Naive thymus-derived CD4-positive, alpha-beta T cell (primary cell): ENCODE data around the gene LRRC3C. TPM values are rescaled to one million over a fixed set of nuclear protein-coding genes. Genes with fewer than 3 reads are reported as not detected.

ENCODE experiments used
- ATAC-seq: fragments of 150-1000 bp; cut with Tn5 transposase; 2 replicates; pipeline ENCODE4 v1.10.0; 2021; ENCODE audit warnings: mild to moderate bottlenecking, moderate library complexity
- CTCF ChIA-PET: fragments of 350-600 bp; sonication (Branson Sonifier 250); formaldehyde crosslinking; loops from one replicate; lab custom pipeline; 2021; ENCODE audit warnings: antibody characterized with exemption; lab: Charles Lee
- POLR2A ChIA-PET: fragments of 350-600 bp; sonication (Branson Sonifier 250); formaldehyde crosslinking; loops from one replicate; lab custom pipeline; 2021; ENCODE audit warnings: antibody characterized with exemption, inconsistent platforms; lab: Charles Lee
- DNase-seq, 9 donors: peaks; one replicate each; pipeline versions ENCODE4 v3.0.0 to v3.0.0-alpha.2; 2020 to 2022; ENCODE audit warnings: mixed read lengths in 1 of 9
- H3K27ac ChIP-seq: one replicate; pipeline ENCODE4 v1.7.0; 2013; ENCODE audit warnings: mild to moderate bottlenecking, low read depth, low read length, moderate library complexity
- H3K27me3 ChIP-seq, 2 donors: one replicate each; pipeline ENCODE4 v1.7.0; 2013; ENCODE audit warnings: low read length in 2 of 2, mild to moderate bottlenecking in 2 of 2, moderate library complexity in 2 of 2; ENCODE audit not compliant: control insufficient read depth in 2 of 2, insufficient read depth in 2 of 2
- H3K36me3 ChIP-seq, 3 experiments: 1 replicate in 2 of 3; 2 replicates in 1 of 3; pipeline ENCODE4 v1.7.0; 2013; ENCODE audit warnings: low read length in 3 of 3, mild to moderate bottlenecking in 3 of 3, moderate library complexity in 1 of 3; ENCODE audit not compliant: insufficient read depth in 3 of 3, control insufficient read depth in 2 of 3
- H3K4me1 ChIP-seq, 2 donors: one replicate each; pipeline ENCODE4 v1.7.0; 2013; ENCODE audit warnings: low read length in 2 of 2, mild to moderate bottlenecking in 2 of 2, moderate library complexity in 1 of 2; ENCODE audit not compliant: control insufficient read depth in 2 of 2, insufficient read depth in 2 of 2
- H3K4me3 ChIP-seq: 2 replicates; pipeline ENCODE4 v1.7.0; 2013; ENCODE audit warnings: mild to moderate bottlenecking, low read length
- H3K9me3 ChIP-seq, 3 experiments: 1 replicate in 2 of 3; 2 replicates in 1 of 3; pipeline ENCODE4 v1.7.0; 2013; ENCODE audit warnings: low read length in 3 of 3; ENCODE audit not compliant: control insufficient read depth in 2 of 3
- H3K27ac Mint-ChIP-seq, 9 donors: one replicate each; pipeline ENCODE4 v1.8.0; 2020 to 2022; ENCODE audit warnings: mixed read lengths in 9 of 9, mild to moderate bottlenecking in 8 of 9, moderate library complexity in 5 of 9, inconsistent platforms in 2 of 9
- H3K27me3 Mint-ChIP-seq, 5 donors: one replicate each; pipeline ENCODE4 v1.8.0; 2021 to 2022; ENCODE audit warnings: mixed read lengths in 5 of 5, mild to moderate bottlenecking in 1 of 5
- H3K36me3 Mint-ChIP-seq, 5 donors: one replicate each; pipeline ENCODE4 v1.8.0; 2020 to 2022; ENCODE audit warnings: mixed read lengths in 5 of 5, mild to moderate bottlenecking in 3 of 5, inconsistent platforms in 1 of 5
- H3K4me1 Mint-ChIP-seq, 7 donors: one replicate each; pipeline ENCODE4 v1.8.0; 2020 to 2022; ENCODE audit warnings: mixed read lengths in 7 of 7, mild to moderate bottlenecking in 3 of 7, inconsistent platforms in 1 of 7
- H3K4me3 Mint-ChIP-seq, 10 donors: one replicate each; pipeline ENCODE4 v1.8.0; 2020 to 2022; ENCODE audit warnings: mild to moderate bottlenecking in 10 of 10, mixed read lengths in 10 of 10, moderate library complexity in 6 of 10, inconsistent platforms in 2 of 10
- H3K9me3 Mint-ChIP-seq, 11 donors: one replicate each; pipeline ENCODE4 v1.8.0; 2020 to 2022; ENCODE audit warnings: mixed read lengths in 11 of 11, mild to moderate bottlenecking in 4 of 11, inconsistent platforms in 1 of 11, moderate library complexity in 1 of 11
- intact Hi-C, 2 donors: fragments of 100-400 bp; cut with micrococcal nuclease; formaldehyde crosslinking; loops; one replicate each; pipeline ENCODE4 v1.15.1; 2023
- polyA plus RNA-seq, 2 donors: library from polyadenylated mRNA; unstranded; fragments of 300-500 nt; fragmentation: Illumina TruSeq; gene quantifications; one replicate each; pipeline ENCODE4 v1.2.3, GENCODE V29; 2021
- total RNA-seq, 6 experiments: library from RNA in 5 of 6; stranded (reverse) in 5 of 6; gene quantifications; 1 replicate in 5 of 6; 2 replicates in 1 of 6; pipeline ENCODE4 v1.2.3 and lab custom pipeline; 2021 to 2026

LRRC3C gene
- total and polyA plus RNA-seq, 7 experiments from 2014 or later: 0.27 TPM; not detected in 6

DNA sequence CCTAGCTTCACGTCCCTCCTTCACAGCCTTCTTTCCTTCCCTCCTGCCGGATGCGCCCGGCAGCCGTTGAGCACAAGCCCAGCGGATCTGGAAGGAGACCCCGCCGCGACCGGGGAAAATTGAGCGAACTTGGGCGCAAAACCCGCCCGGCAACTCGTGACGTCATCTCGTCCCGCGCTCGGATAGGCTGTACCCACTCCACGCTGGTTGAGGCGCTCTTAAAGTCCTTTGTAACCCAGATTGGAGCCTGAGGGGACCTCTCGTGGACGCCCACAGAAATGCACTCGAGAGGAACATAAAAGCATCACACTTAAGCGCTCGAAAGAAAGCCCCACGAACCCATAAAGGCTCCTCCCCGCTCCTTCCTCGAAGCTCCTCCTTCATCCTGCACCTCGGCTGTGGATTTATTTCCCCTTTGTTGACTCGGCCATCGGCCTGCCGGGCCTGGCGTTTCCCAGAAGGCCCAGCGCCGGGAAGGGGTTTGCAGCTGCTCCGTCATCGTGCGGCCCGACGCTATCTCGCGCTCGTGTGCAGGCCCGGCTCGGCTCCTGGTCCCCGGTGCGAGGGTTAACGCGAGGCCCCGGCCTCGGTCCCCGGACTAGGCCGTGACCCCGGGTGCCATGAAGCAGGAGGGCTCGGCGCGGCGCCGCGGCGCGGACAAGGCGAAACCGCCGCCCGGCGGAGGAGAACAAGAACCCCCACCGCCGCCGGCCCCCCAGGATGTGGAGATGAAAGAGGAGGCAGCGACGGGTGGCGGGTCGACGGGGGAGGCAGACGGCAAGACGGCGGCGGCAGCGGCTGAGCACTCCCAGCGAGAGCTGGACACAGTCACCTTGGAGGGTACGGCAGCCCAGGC lies 53.0 kb downstream of the LRRC3C start, which contains the start of gene PSMD3:
TSS of gene PSMD3 (plus strand) at position 457 of the 856 bp plus-strand sequence. CDS start at position 621, 164 bp downstream.
- Histone ChIP-seq H3K4me1 (peaks cover 17 to 23% of the 10 kb centered on the region in 2 donors), H3K27ac (peak within 1 kb of the TSS; percentile 91), H3K4me3 (peak within 1 kb of the TSS; percentile 63), H3K9me3 (no peaks in the 10 kb centered on the region), H3K27me3 (no peaks in the 10 kb centered on the region), H3K36me3 (peaks cover 4 to 21% (median 6%) of the 10 kb centered on the region in 3 experiments)
- Mint-ChIP-seq H3K4me1 (peaks cover 24 to 50% (median 46%) of the 10 kb centered on the region in 7 donors), H3K9me3 (peaks cover 0 to 1% (median 0%) of the 10 kb centered on the region in 11 donors), H3K4me3 (peak within 1 kb of the TSS; percentile 89 to 97 (median 94)), H3K27me3 (peaks cover 0 to 13% (median 0%) of the 10 kb centered on the region in 5 donors), H3K27ac (peak within 1 kb of the TSS; percentile 89 to 96 (median 93)), H3K36me3 (peaks cover 0 to 14% (median 4%) of the 10 kb centered on the region in 5 donors)
- peak; percentile 97 for ATAC-seq
- DNase-seq: peak; percentile 86 to 99 (median 98)
- CTCF ChIA-PET: interaction anchor here (0.6 to 4.6 kb wide), 15 partner anchors 12 to 713 kb away, joined by 3 to 41 read pairs (median 3); partner anchors contain the start of genes LRRC3C, ORMDL3 and ZPBP2
- POLR2A ChIA-PET: interaction anchor here (0.6 to 2.9 kb wide), 31 partner anchors 18 to 1112 kb away, joined by 3 to 21 read pairs (median 3); partner anchors contain the start of genes GSDMA, IKZF3, LRRC3C and MED24
- intact Hi-C loops: loop anchor here (1.0 to 5.0 kb wide), 16 partner anchors 16 to 362 kb away; partner anchors contain the start of genes LRRC3C (in 2 of the 2), MIEN1 (in 2 of the 2), ORMDL3 (in 2 of the 2) and STARD3 (in 2 of the 2)

DNA sequence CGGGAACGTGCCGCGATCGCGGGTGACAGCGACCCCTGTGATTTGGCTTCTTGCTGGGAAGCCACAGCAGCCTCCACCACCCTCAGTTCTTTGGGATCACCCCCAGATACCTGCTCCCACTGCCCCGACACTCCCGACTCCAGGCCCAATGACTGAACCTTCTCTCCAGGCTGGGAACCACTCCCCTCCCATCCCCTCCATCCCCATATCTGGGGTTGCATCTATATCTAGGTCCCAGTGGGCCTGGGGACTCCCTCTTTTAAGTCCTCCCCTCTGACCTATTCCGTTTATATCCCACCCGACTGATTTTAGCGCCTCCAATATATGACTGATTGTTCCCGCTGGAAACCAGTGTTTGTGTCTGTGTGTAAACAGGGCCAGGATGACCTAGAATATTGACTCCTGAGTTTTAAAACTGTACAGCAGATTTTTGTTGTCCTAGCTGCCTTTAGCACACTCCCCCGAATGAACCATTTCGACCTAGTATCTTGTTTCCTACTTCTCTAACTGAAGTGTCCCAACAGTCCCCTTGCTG lies 53.7 kb downstream of the LRRC3C start:
- ChIA-PET CTCF (interaction anchor here (0.6 to 4.6 kb wide), 13 partner anchors 12 to 247 kb away, joined by 3 to 41 read pairs (median 4); partner anchors contain the start of genes LRRC3C, ORMDL3 and ZPBP2), POLR2A (interaction anchor here (0.6 to 2.9 kb wide), 18 partner anchors 19 to 782 kb away, joined by 3 to 21 read pairs (median 5); partner anchors contain the start of genes GSDMA, IKZF3, MED24 and MIEN1)
- H3K36me3 Mint-ChIP-seq: peaks cover 0 to 19% (median 8%) of the 10 kb centered on the region in 5 donors
- H3K4me1 Mint-ChIP-seq: peaks cover 28 to 54% (median 51%) of the 10 kb centered on the region in 7 donors
- Histone ChIP-seq H3K9me3 (no peaks in the 10 kb centered on the region), H3K4me3 (peak overlapping the region; percentile 54), H3K27me3 (no peaks in the 10 kb centered on the region), H3K36me3 (peaks cover 6 to 28% (median 9%) of the 10 kb centered on the region in 3 experiments), H3K4me1 (peaks cover 17 to 23% of the 10 kb centered on the region in 2 donors), H3K27ac (peak overlapping the region; percentile 91)
- peak overlapping the region; percentile 89 to 96 (median 93) for H3K27ac Mint-ChIP-seq
- peak overlapping the region; percentile 89 to 97 (median 94) for H3K4me3 Mint-ChIP-seq
- H3K27me3 Mint-ChIP-seq: peaks cover 0 to 10% (median 0%) of the 10 kb centered on the region in 5 donors
- H3K9me3 Mint-ChIP-seq: peaks cover 0 to 1% (median 0%) of the 10 kb centered on the region in 11 donors
- intact Hi-C loops: loop anchor here in 1 of 2 donors (5.0 kb wide), 2 partner anchors 294 to 344 kb away; partner anchors contain the start of genes PGAP3 and STARD3
- DNase-seq: no peak
- no peak for ATAC-seq

DNA sequence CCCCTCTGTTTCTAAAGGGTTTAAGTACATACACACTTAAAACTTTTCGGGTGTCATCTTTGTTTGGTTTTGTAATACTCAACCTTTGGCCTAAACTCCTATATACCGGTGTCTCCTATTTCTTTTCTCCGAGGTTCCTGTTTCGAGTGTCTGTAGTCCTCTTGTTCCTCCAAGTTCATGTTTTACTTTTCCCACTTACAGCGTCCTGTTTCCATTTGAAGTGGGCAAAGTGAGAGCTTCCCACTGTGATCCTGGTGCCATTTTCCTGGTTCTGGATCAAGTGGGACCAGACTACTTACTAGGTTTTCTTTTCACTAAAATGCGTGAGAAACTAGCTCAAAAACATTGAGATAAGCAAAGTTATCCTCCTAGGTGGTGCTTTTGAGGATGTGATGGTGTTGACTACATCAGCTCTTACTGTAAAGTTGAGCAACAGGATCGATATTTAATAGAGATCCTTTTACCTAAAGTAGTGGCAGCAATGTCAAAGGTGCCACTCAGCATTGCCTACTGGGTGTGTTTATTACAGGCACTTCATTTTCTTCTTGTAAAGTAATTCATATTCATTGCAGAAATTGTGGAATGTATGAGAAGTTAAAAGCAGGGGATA lies 54.3 kb downstream of the LRRC3C start:
- DNase-seq: no peak
- Mint-ChIP-seq H3K27me3 (peaks cover 0 to 10% (median 0%) of the 10 kb centered on the region in 5 donors), H3K4me1 (peaks cover 28 to 56% (median 51%) of the 10 kb centered on the region in 7 donors), H3K36me3 (peaks cover 0 to 25% (median 8%) of the 10 kb centered on the region in 5 donors), H3K9me3 (peaks cover 0 to 1% (median 0%) of the 10 kb centered on the region in 11 donors), H3K27ac (peak overlapping the region; percentile 89 to 96 (median 93)), H3K4me3 (peak overlapping the region; percentile 89 to 97 (median 94))
- Histone ChIP-seq H3K9me3 (no peaks in the 10 kb centered on the region), H3K4me3 (peak overlapping the region; percentile 54), H3K36me3 (peaks cover 11 to 34% (median 12%) of the 10 kb centered on the region in 3 experiments), H3K27ac (peak overlapping the region; percentile 91), H3K27me3 (no peaks in the 10 kb centered on the region), H3K4me1 (peaks cover 17 to 23% of the 10 kb centered on the region in 2 donors)
- intact Hi-C loops: loop anchor here in 1 of 2 donors (5.0 kb wide), 2 partner anchors 295 to 345 kb away; partner anchors contain the start of genes PGAP3 and STARD3
- CTCF ChIA-PET: interaction anchor here (0.6 to 4.6 kb wide), 3 partner anchors 26 to 226 kb away, joined by 4 to 41 read pairs (median 4); no protein-coding TSS in a partner anchor
- ATAC-seq: no peak
- POLR2A ChIA-PET: interaction anchor here (0.6 to 2.9 kb wide), 4 partner anchors 73 to 109 kb away, joined by 6 to 13 read pairs (median 8); partner anchors contain the start of gene MED24

DNA sequence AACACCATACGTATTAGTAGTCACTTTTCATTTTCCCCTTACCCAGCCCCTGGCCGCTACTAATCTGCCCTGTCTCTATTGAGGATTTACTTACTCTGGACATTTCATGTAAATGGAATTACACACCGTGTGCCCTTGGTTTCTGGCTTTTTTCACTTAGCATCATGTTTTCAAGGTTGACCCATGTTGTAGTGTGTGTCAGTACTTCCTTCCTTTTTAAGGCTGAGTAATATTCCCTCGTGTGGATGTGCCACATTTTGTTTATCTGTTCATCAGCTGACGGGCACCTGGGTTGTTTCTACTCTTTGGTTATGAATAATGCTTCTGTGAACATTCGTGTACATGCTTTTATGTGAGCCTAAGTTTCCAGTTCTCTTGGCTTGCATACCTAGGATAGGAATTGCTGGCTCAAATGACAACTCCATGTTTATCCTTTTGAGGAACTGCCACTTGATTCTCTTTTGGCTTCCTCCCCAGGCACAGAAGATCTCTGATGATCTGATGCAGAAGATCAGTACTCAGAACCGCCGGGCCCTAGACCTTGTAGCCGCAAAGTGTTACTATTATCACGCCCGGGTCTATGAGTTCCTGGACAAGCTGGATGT lies 60.8 kb downstream of the LRRC3C start:
- Histone ChIP-seq H3K4me1 (no peaks in the 10 kb centered on the region), H3K4me3 (no peak overlapping the region), H3K27me3 (no peaks in the 10 kb centered on the region), H3K36me3 (peaks cover 42 to 93% (median 63%) of the 10 kb centered on the region in 3 experiments), H3K27ac (no peak overlapping the region), H3K9me3 (no peaks in the 10 kb centered on the region)
- POLR2A ChIA-PET: no interaction called here
- peaks cover 0 to 25% (median 18%) of the 10 kb centered on the region in 7 donors for H3K4me1 Mint-ChIP-seq
- DNase-seq (no peak), ATAC-seq (no peak)
- H3K27me3 Mint-ChIP-seq: no peaks in the 10 kb centered on the region
- H3K9me3 Mint-ChIP-seq: no peaks in the 10 kb centered on the region
- H3K4me3 Mint-ChIP-seq: no peak overlapping the region
- intact Hi-C loops: no loop called here
- peak overlapping the region in 1 of 9 donors; percentile 5 for H3K27ac Mint-ChIP-seq
- H3K36me3 Mint-ChIP-seq: peaks cover 21 to 68% (median 35%) of the 10 kb centered on the region in 5 donors
- CTCF ChIA-PET: no interaction called here

DNA sequence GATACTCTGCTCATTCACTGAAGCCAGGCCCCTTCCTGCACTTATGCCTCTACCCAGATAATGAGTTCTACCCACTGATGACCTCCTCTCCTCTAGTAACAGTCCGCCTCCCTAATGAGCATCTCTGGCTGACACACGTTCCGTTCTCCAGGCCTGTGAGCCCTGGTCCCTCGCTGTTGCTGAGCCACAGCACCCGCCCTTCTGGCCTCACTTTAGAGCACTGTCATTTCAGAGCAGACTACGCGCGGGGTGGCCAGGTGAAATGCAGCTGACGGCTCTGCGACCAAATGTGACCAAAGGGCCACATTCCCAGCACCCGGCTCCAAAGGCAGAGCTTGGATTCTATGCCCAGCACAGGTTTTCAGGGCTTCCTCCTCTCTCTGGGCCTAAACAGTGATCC lies 66.9 kb downstream of the LRRC3C start:
- Histone ChIP-seq H3K9me3 (no peaks in the 10 kb centered on the region), H3K36me3 (peaks cover 20 to 88% (median 36%) of the 10 kb centered on the region in 3 experiments), H3K4me1 (no peaks in the 10 kb centered on the region), H3K27me3 (no peaks in the 10 kb centered on the region), H3K4me3 (no peak overlapping the region), H3K27ac (no peak overlapping the region)
- peak overlapping the region in 3 of 9 donors; percentile 22 to 70 (median 68) for H3K27ac Mint-ChIP-seq
- no peaks in the 10 kb centered on the region for H3K27me3 Mint-ChIP-seq
- H3K4me3 Mint-ChIP-seq: no peak overlapping the region
- H3K4me1 Mint-ChIP-seq: peaks cover 0 to 19% (median 0%) of the 10 kb centered on the region in 7 donors
- ChIA-PET POLR2A (interaction anchor here (0.6 to 0.9 kb wide), 2 partner anchors 204 to 308 kb away, joined by 3 read pairs; no protein-coding TSS in a partner anchor), CTCF (no interaction called here)
- ATAC-seq: no peak
- H3K9me3 Mint-ChIP-seq: no peaks in the 10 kb centered on the region
- no peak for DNase-seq
- H3K36me3 Mint-ChIP-seq: peaks cover 24 to 51% (median 33%) of the 10 kb centered on the region in 5 donors
- intact Hi-C loops: no loop called here
